HG02610 (cell line): ENCODE measurements around the gene CERT1.
"Not testable (repeated sequence)": the region's sequence is repeated elsewhere in the genome, so short reads cannot be mapped to it uniquely, and the experiment has no call there.

Experiments used
- ATAC-seq: cut with Tn5 transposase; IDR thresholded peaks from one replicate; pipeline ENCODE4 v1.9.1; 2021; ENCODE audit warnings: mild to moderate bottlenecking, moderate library complexity; ENCODE audit not compliant: unreplicated experiment

The CERT1 gene

GRCh38 chr5:75524071-75524470, 12.6 kb upstream of the CERT1 start:
- ATAC-seq, result peak; percentile 96

GRCh38 chr5:75523275-75523674, 11.8 kb upstream of the CERT1 start:
- ATAC-seq, result no peak

- ATAC-seq, result no peak
Observed at GRCh38 chr5:75522542-75522941, 11.1 kb upstream of the CERT1 start.

- no peak for ATAC-seq
Observed at GRCh38 chr5:75522025-75522424, 10.6 kb upstream of the CERT1 start.

- ATAC-seq, result no peak
Observed at GRCh38 chr5:75521195-75521594, 9.8 kb upstream of the CERT1 start.

GRCh38 chr5:75519761-75520160, 8.3 kb upstream of the CERT1 start:
- no peak for ATAC-seq

GRCh38 chr5:75514323-75514722, 2.9 kb upstream of the CERT1 start:
- ATAC-seq, result no peak

GRCh38 chr5:75513841-75514240, 2.4 kb upstream of the CERT1 start:
- no peak for ATAC-seq

GRCh38 chr5:75512383-75513074, 1.1 kb upstream of the CERT1 start:
- ATAC-seq, result no peak

- peak; percentile 22 for ATAC-seq
Observed at GRCh38 chr5:75510836-75511434, 494 bp downstream of the CERT1 start.

- peak; percentile 0 for ATAC-seq
Observed at GRCh38 chr5:75510417-75510835, 1.0 kb downstream of the CERT1 start.

- ATAC-seq, result no peak
Observed at GRCh38 chr5:75509956-75510355, 1.5 kb downstream of the CERT1 start.

- no peak for ATAC-seq
Observed at GRCh38 chr5:75509546-75509945, 1.9 kb downstream of the CERT1 start.

GRCh38 chr5:75507841-75508240, 3.6 kb downstream of the CERT1 start:
- no peak for ATAC-seq

- ATAC-seq, result not testable (repeated sequence)
Observed at GRCh38 chr5:75505112-75505511, 6.3 kb downstream of the CERT1 start.

GRCh38 chr5:75498875-75499274, 12.6 kb downstream of the CERT1 start:
- not testable (repeated sequence) for ATAC-seq

GRCh38 chr5:75498208-75498777, 13.1 kb downstream of the CERT1 start:
- no peak for ATAC-seq

- no peak for ATAC-seq
Observed at GRCh38 chr5:75496026-75496425, 15.4 kb downstream of the CERT1 start.

- ATAC-seq, result no peak
Observed at GRCh38 chr5:75491621-75492020, 19.8 kb downstream of the CERT1 start.

GRCh38 chr5:75489847-75490246, 21.6 kb downstream of the CERT1 start:
- ATAC-seq, result not testable (repeated sequence)

- no peak for ATAC-seq
Observed at GRCh38 chr5:75484605-75485004, 26.8 kb downstream of the CERT1 start.

- ATAC-seq, result no peak
Observed at GRCh38 chr5:75482482-75482881, 28.9 kb downstream of the CERT1 start.
